ENCODE results near the gene SPEM3.

DNA sequence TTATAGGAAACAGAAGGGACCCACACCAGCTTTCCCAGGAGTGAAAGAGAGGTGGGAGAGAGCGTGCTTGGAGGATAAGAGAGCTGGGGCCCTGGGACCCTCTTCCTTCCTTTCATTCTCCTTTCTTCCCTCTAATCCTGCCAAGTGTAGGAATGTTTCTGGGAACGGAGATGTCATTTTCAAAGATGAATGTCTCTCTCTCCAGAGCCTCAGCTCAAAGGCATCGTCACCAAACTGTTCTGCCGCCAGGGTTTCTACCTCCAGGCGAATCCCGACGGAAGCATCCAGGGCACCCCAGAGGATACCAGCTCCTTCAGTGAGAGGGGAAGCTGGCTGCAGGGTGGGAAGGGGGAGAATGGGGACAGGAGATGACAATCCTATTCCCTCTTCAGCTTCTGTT, 12.6 kb downstream of the SPEM3 start:
- TF ChIP-seq EZH2 (IDR thresholded peaks at IDR 0.05; ENCODE audit: borderline replicate concordance, low read depth, low read length, severe bottlenecking) (no peak), POLR2A (IDR thresholded peaks at IDR 0.05; ENCODE audit: low read depth, low read length) (no peak), POLR2AphosphoS5 (IDR thresholded peaks at IDR 0.05; ENCODE audit: insufficient read depth, low read depth, low read length) (no peak), JUN (IDR thresholded peaks at IDR 0.05; ENCODE audit: borderline replicate concordance, insufficient read depth, insufficient read length, low read depth) (no peak), MYC (IDR thresholded peaks at IDR 0.05; ENCODE audit: low read depth, low read length) (no peak), GATA2 (IDR thresholded peaks at IDR 0.05; ENCODE audit: insufficient read depth, insufficient read length, low read depth, low read length) (no peak)
- TF ChIP-seq, protein P1, sequence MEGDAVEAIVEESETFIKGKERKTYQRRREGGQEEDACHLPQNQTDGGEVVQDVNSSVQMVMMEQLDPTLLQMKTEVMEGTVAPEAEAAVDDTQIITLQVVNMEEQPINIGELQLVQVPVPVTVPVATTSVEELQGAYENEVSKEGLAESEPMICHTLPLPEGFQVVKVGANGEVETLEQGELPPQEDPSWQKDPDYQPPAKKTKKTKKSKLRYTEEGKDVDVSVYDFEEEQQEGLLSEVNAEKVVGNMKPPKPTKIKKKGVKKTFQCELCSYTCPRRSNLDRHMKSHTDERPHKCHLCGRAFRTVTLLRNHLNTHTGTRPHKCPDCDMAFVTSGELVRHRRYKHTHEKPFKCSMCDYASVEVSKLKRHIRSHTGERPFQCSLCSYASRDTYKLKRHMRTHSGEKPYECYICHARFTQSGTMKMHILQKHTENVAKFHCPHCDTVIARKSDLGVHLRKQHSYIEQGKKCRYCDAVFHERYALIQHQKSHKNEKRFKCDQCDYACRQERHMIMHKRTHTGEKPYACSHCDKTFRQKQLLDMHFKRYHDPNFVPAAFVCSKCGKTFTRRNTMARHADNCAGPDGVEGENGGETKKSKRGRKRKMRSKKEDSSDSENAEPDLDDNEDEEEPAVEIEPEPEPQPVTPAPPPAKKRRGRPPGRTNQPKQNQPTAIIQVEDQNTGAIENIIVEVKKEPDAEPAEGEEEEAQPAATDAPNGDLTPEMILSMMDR (IDR thresholded peaks at IDR 0.05; ENCODE audit: extremely low read depth in 1 of 2, insufficient read depth in 1 of 2, low read depth in 1 of 2, low read length in 2 of 2) = no peak
- TF ChIP-seq, protein P2, sequence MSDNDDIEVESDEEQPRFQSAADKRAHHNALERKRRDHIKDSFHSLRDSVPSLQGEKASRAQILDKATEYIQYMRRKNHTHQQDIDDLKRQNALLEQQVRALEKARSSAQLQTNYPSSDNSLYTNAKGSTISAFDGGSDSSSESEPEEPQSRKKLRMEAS (IDR thresholded peaks at IDR 0.05; ENCODE audit: insufficient read depth, insufficient read length) = no peak

Data from endothelial cell of umbilical vein (primary cell).